ENCODE measurements around the gene C1QTNF6. TPM values are rescaled to one million over a fixed set of nuclear protein-coding genes. Genes with fewer than 3 reads are reported as not detected.

Gene C1QTNF6
- total RNA-seq, 1 experiment from 2014 or later = 6.3 TPM

GRCh38 chr22:37218771-37219411 is 30.8 kb upstream of the C1QTNF6 start:
- intact Hi-C loops (cut with micrococcal nuclease; ENCODE audit: unreplicated experiment) = no loop called here
- TF ChIP-seq EZH2 (IDR thresholded peaks at IDR 0.05; ENCODE audit: borderline replicate concordance, low read depth, low read length, poor library complexity, severe bottlenecking) = no peak
- no peak for TF ChIP-seq CTCF (conservative IDR thresholded peaks at IDR 0.05; ENCODE audit: low read depth, low read length)
- H3K27me3 ChIP-seq (replicated peaks; ENCODE audit: insufficient read depth, low read depth, low read length, poor library complexity) = no peaks in the 10 kb centered on the region
- no peak overlapping the region for H3K4me3 ChIP-seq (ENCODE audit: low read depth, low read length, poor library complexity, severe bottlenecking)
- BruUV-seq (replicated peaks) = no TSS peak
- ChIA-PET POLR2A (ENCODE audit: low non-redundant PET) (no interaction called here), CTCF (no interaction called here)
- no peaks in the 10 kb centered on the region for H3K36me3 ChIP-seq (ENCODE audit: insufficient read depth, low read length, poor library complexity, severe bottlenecking)
- no peak overlapping the region for H3K27ac ChIP-seq (ENCODE audit: low read depth, low read length, poor library complexity, severe bottlenecking)
- H3K9me3 ChIP-seq (ENCODE audit: low read depth, low read length, poor library complexity, severe bottlenecking) = no peaks in the 10 kb centered on the region
- no peaks in the 10 kb centered on the region for H3K4me1 ChIP-seq (ENCODE audit: insufficient read depth, low read length, poor library complexity, severe bottlenecking)
- no peak for DNase-seq (ENCODE audit: low spot score)

GRCh38 chr22:37218399-37218770 is 30.3 kb upstream of the C1QTNF6 start:
- no peak for TF ChIP-seq EZH2 (IDR thresholded peaks at IDR 0.05; ENCODE audit: borderline replicate concordance, low read depth, low read length, poor library complexity, severe bottlenecking)
- TF ChIP-seq CTCF (conservative IDR thresholded peaks at IDR 0.05; ENCODE audit: low read depth, low read length) = no peak
- Histone ChIP-seq H3K27ac (ENCODE audit: low read depth, low read length, poor library complexity, severe bottlenecking) (no peak overlapping the region), H3K9me3 (ENCODE audit: low read depth, low read length, poor library complexity, severe bottlenecking) (no peaks in the 10 kb centered on the region), H3K36me3 (ENCODE audit: insufficient read depth, low read length, poor library complexity, severe bottlenecking) (no peaks in the 10 kb centered on the region), H3K4me3 (ENCODE audit: low read depth, low read length, poor library complexity, severe bottlenecking) (no peak overlapping the region), H3K4me1 (ENCODE audit: insufficient read depth, low read length, poor library complexity, severe bottlenecking) (no peaks in the 10 kb centered on the region), H3K27me3 (replicated peaks; ENCODE audit: insufficient read depth, low read depth, low read length, poor library complexity) (no peaks in the 10 kb centered on the region)
- DNase-seq (ENCODE audit: low spot score) = no peak
- POLR2A ChIA-PET (ENCODE audit: low non-redundant PET) = no interaction called here
- intact Hi-C loops (cut with micrococcal nuclease; ENCODE audit: unreplicated experiment) = no loop called here
- CTCF ChIA-PET = no interaction called here
- no TSS peak for BruUV-seq (replicated peaks)

GRCh38 chr22:37215890-37216289 is 27.8 kb upstream of the C1QTNF6 start:
- H3K4me1 ChIP-seq (ENCODE audit: insufficient read depth, low read length, poor library complexity, severe bottlenecking) = no peaks in the 10 kb centered on the region
- no peak for TF ChIP-seq CTCF (conservative IDR thresholded peaks at IDR 0.05; ENCODE audit: low read depth, low read length)
- no peak for TF ChIP-seq EZH2 (IDR thresholded peaks at IDR 0.05; ENCODE audit: borderline replicate concordance, low read depth, low read length, poor library complexity, severe bottlenecking)
- intact Hi-C loops (cut with micrococcal nuclease; ENCODE audit: unreplicated experiment) = no loop called here
- no TSS peak for BruUV-seq (replicated peaks)
- H3K9me3 ChIP-seq (ENCODE audit: low read depth, low read length, poor library complexity, severe bottlenecking) = no peaks in the 10 kb centered on the region
- no peak overlapping the region for H3K4me3 ChIP-seq (ENCODE audit: low read depth, low read length, poor library complexity, severe bottlenecking)
- no peak overlapping the region for H3K27ac ChIP-seq (ENCODE audit: low read depth, low read length, poor library complexity, severe bottlenecking)
- DNase-seq (ENCODE audit: low spot score) = no peak
- H3K36me3 ChIP-seq (ENCODE audit: insufficient read depth, low read length, poor library complexity, severe bottlenecking) = no peaks in the 10 kb centered on the region
- ChIA-PET POLR2A (ENCODE audit: low non-redundant PET) (no interaction called here), CTCF (interaction anchor here (0.5 kb wide), 1 partner anchor 1281 kb away, joined by 6 read pairs; no protein-coding TSS in a partner anchor)
- no peaks in the 10 kb centered on the region for H3K27me3 ChIP-seq (replicated peaks; ENCODE audit: insufficient read depth, low read depth, low read length, poor library complexity)

Data from A673 (cell line).